MCF 10A (cell line): ENCODE measurements around the gene PARD3B. TPM values are rescaled to one million over a fixed set of nuclear protein-coding genes. Genes with fewer than 3 reads are reported as not detected.

Experiments
- BruUV-seq: library from RNA; stranded (reverse); fragments of 400-500 nt; replicated peaks from 2 replicates; lab custom pipeline; 2021; lab: Mats Ljungman, UMichigan
- CTCF ChIA-PET: fragments of 300-600 bp; sonication (Branson Sonifier 250); formaldehyde crosslinking; extraction: SDS; loops from one replicate; lab custom pipeline; 2021; ENCODE audit warnings: antibody characterized with exemption, inconsistent platforms; lab: Yijun Ruan, JAX
- POLR2A ChIA-PET: fragments of 300-600, 350-650 bp; sonication (Branson Sonifier 250); formaldehyde crosslinking; extraction: SDS; loops from one replicate; lab custom pipeline; 2020; ENCODE audit warnings: antibody characterized with exemption, inconsistent platforms; lab: Yijun Ruan, JAX
- DNase-seq: peaks from one replicate; pipeline ENCODE4 v3.0.0-alpha.2; 2018; ENCODE audit not compliant: unreplicated experiment
- H3K27ac Mint-ChIP-seq: one replicate; pipeline ENCODE4 v1.8.0; 2022; ENCODE audit warnings: mild to moderate bottlenecking, low read depth, mixed read lengths; ENCODE audit not compliant: unreplicated experiment
- H3K27me3 Mint-ChIP-seq: one replicate; pipeline ENCODE4 v1.8.0; 2022; ENCODE audit warnings: mixed read lengths; ENCODE audit not compliant: insufficient read depth, unreplicated experiment
- H3K36me3 Mint-ChIP-seq: one replicate; pipeline ENCODE4 v1.8.0; 2022; ENCODE audit warnings: mild to moderate bottlenecking, moderate library complexity, mixed read lengths; ENCODE audit not compliant: insufficient read depth, unreplicated experiment
- H3K4me1 Mint-ChIP-seq: one replicate; pipeline ENCODE4 v1.8.0; 2022; ENCODE audit warnings: mixed read lengths; ENCODE audit not compliant: insufficient read depth, unreplicated experiment
- H3K4me3 Mint-ChIP-seq: one replicate; pipeline ENCODE4 v1.8.0; 2022; ENCODE audit warnings: mild to moderate bottlenecking, moderate library complexity, mixed read lengths; ENCODE audit not compliant: unreplicated experiment
- H3K9me3 Mint-ChIP-seq: one replicate; pipeline ENCODE4 v1.8.0; 2022; ENCODE audit warnings: mixed read lengths; ENCODE audit not compliant: unreplicated experiment
- intact Hi-C: fragments of 100-400 bp; cut with micrococcal nuclease; formaldehyde crosslinking; loops from 2 replicates; pipeline ENCODE4 v1.14.1; 2022
- total RNA-seq: library from RNA; stranded (reverse); gene quantifications from 2 replicates; pipeline ENCODE4 v1.2.3, GENCODE V29; 2022
- TF ChIP-seq, protein P1 (sequence below): fragments of 200-600 bp; IDR thresholded peaks from one replicate; pipeline ENCODE4 v1.8.0; 2022; ENCODE audit warnings: antibody characterized with exemption, mild to moderate bottlenecking; ENCODE audit not compliant: unreplicated experiment

PARD3B gene
- total RNA-seq, 1 experiment from 2014 or later: 11.6 TPM

DNA sequence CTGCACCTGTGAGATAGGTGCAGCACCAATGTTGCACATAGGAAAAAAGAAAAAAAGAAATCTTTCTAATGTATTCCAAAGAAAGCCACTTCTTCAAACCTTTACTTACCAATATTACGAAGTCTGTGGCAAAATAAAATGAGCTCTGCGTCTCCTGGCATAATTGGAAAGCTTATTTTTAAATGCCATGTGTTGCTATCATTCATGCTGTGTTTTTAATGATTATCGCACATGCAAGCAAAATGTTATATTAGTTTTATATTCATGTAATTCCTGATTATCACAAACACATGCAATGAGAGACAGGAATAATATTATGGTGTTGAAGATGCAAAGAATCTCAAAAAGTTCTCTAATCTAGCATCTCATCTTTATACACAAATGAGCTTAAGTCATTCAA is 47.0 kb upstream of the PARD3B start:
- CTCF ChIA-PET: interaction anchor here (0.7 kb wide), 1 partner anchor 26 kb away, joined by 3 read pairs; no protein-coding TSS in a partner anchor
- Mint-ChIP-seq H3K4me3 (no peak overlapping the region), H3K4me1 (no peaks in the 10 kb centered on the region), H3K36me3 (no peaks in the 10 kb centered on the region), H3K27ac (no peak overlapping the region), H3K27me3 (no peaks in the 10 kb centered on the region), H3K9me3 (no peaks in the 10 kb centered on the region)
- intact Hi-C loops: no loop called here
- BruUV-seq: no TSS peak
- POLR2A ChIA-PET: interaction anchor here (0.6 kb wide), 1 partner anchor 9 kb away, joined by 3 read pairs; no protein-coding TSS in a partner anchor
- TF ChIP-seq, protein P1, sequence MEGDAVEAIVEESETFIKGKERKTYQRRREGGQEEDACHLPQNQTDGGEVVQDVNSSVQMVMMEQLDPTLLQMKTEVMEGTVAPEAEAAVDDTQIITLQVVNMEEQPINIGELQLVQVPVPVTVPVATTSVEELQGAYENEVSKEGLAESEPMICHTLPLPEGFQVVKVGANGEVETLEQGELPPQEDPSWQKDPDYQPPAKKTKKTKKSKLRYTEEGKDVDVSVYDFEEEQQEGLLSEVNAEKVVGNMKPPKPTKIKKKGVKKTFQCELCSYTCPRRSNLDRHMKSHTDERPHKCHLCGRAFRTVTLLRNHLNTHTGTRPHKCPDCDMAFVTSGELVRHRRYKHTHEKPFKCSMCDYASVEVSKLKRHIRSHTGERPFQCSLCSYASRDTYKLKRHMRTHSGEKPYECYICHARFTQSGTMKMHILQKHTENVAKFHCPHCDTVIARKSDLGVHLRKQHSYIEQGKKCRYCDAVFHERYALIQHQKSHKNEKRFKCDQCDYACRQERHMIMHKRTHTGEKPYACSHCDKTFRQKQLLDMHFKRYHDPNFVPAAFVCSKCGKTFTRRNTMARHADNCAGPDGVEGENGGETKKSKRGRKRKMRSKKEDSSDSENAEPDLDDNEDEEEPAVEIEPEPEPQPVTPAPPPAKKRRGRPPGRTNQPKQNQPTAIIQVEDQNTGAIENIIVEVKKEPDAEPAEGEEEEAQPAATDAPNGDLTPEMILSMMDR: no peak
- DNase-seq: no peak

DNA sequence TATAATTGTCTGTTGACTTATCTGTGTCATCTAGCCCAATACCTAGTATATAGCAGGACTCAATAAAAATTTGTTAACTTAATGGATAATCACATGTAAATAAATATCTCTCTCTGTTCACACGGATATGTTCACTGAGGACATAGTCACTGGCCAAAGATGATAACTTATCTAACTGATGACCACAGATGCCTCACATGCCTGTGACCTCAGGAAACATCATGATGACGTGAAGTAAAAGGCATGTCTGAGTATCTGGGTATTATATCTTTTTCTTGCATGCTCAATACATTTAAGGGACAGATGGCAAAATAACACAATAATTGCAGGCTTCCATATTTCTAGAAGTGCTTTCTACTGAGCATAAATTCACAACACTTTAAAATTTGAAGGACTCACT is 41.4 kb upstream of the PARD3B start:
- Mint-ChIP-seq H3K4me3 (no peak overlapping the region), H3K27me3 (no peaks in the 10 kb centered on the region), H3K36me3 (no peaks in the 10 kb centered on the region), H3K4me1 (no peaks in the 10 kb centered on the region), H3K9me3 (no peaks in the 10 kb centered on the region), H3K27ac (no peak overlapping the region)
- TF ChIP-seq, protein P1: no peak
- DNase-seq: no peak
- no TSS peak for BruUV-seq
- ChIA-PET CTCF (no interaction called here), POLR2A (no interaction called here)
- intact Hi-C loops: no loop called here

DNA sequence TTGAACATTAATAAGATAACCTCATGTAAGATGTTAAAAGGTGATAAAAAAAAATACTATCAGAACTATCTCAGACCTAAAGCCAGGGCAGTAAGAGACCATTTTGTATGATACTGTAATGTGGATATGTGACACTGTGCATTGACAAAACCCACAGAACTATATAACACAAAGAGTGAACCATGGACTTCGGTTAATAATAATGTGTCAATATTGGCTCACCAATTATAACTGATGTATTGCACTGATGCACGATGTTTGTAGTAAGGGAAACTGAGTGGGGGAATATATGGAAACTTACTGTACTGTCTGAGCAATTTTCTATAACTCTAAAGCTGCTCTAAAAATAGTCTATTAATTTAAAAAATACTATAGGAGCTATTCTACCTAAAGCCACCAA is 40.7 kb upstream of the PARD3B start:
- TF ChIP-seq, protein P1: no peak
- H3K27ac Mint-ChIP-seq: peak overlapping the region; percentile 64
- H3K4me3 Mint-ChIP-seq: no peak overlapping the region
- BruUV-seq: no TSS peak
- H3K4me1 Mint-ChIP-seq: no peaks in the 10 kb centered on the region
- H3K36me3 Mint-ChIP-seq: no peaks in the 10 kb centered on the region
- no peaks in the 10 kb centered on the region for H3K27me3 Mint-ChIP-seq
- no peak for DNase-seq
- no peaks in the 10 kb centered on the region for H3K9me3 Mint-ChIP-seq
- intact Hi-C loops: no loop called here
- CTCF ChIA-PET: interaction anchor here (0.6 to 1.1 kb wide), 2 partner anchors 37 to 81 kb away, joined by 3 read pairs; no protein-coding TSS in a partner anchor
- POLR2A ChIA-PET: interaction anchor here (1.2 kb wide), 1 partner anchor 29 kb away, joined by 4 read pairs; no protein-coding TSS in a partner anchor

DNA sequence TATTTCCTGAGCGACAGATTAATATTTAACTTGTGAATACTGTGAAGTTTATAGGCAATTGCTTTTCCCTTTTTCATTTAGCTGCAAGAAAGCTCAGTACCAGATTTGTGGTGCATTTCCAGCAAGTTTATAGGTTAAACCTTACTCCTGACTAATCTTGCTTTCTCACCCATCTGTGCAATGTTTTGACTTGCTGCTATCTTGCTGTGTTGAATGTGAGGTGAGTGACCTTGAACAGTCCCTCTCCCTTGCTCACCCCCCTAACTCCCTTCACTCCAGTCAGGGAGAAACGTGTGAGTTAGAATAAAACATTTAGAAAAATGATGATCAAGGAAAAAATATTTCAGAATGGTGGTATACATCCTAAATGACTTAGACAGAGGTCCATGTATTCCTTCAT is 39.8 kb upstream of the PARD3B start:
- no peaks in the 10 kb centered on the region for H3K27me3 Mint-ChIP-seq
- H3K36me3 Mint-ChIP-seq: no peaks in the 10 kb centered on the region
- ChIA-PET POLR2A (interaction anchor here (1.2 kb wide), 1 partner anchor 28 kb away, joined by 4 read pairs; no protein-coding TSS in a partner anchor), CTCF (interaction anchor here (1.1 kb wide), 1 partner anchor 37 kb away, joined by 3 read pairs; no protein-coding TSS in a partner anchor)
- DNase-seq: no peak
- intact Hi-C loops: no loop called here
- BruUV-seq: no TSS peak
- H3K9me3 Mint-ChIP-seq: no peaks in the 10 kb centered on the region
- no peaks in the 10 kb centered on the region for H3K4me1 Mint-ChIP-seq
- no peak overlapping the region for H3K4me3 Mint-ChIP-seq
- peak overlapping the region; percentile 64 for H3K27ac Mint-ChIP-seq
- TF ChIP-seq, protein P1: no peak
